HUES64 (cell line): ENCODE results near the gene GTF3C1.

Experiments
- H3K27ac ChIP-seq: 2 replicates; pipeline ENCODE4 v1.7.0; 2013; ENCODE audit warnings: low read depth, low read length, inconsistent platforms
- H3K27me3 ChIP-seq: 2 replicates; pipeline ENCODE4 v1.6.1; 2013; ENCODE audit warnings: mild to moderate bottlenecking, low read length; ENCODE audit not compliant: insufficient read depth
- H3K36me3 ChIP-seq: 2 replicates; pipeline ENCODE4 v1.6.1; 2013; ENCODE audit warnings: mild to moderate bottlenecking, low read length; ENCODE audit not compliant: insufficient read depth
- H3K4me1 ChIP-seq: 2 replicates; pipeline ENCODE4 v1.6.1; 2013; ENCODE audit warnings: mild to moderate bottlenecking, low read length, moderate library complexity; ENCODE audit not compliant: insufficient read depth
- H3K4me3 ChIP-seq: 2 replicates; pipeline ENCODE4 v1.5.1; 2013; ENCODE audit warnings: mild to moderate bottlenecking, low read length, moderate library complexity
- H3K9ac ChIP-seq: 2 replicates; pipeline ENCODE4 v1.6.1; 2013; ENCODE audit warnings: mild to moderate bottlenecking, low read depth, low read length
- H3K9me3 ChIP-seq: 2 replicates; pipeline ENCODE4 v1.6.1; 2013; ENCODE audit warnings: low read depth, low read length; ENCODE audit not compliant: insufficient read depth
- WGBS: fragments of 150-250, 120-280 bp; methylation state at CpG from one replicate; pipeline ENCODE4 v1.1.7; 2013; ENCODE audit warnings: missing lambda C conversion rate; 5-methylcytosine and 5-hydroxymethylcytosine counted together

Gene GTF3C1

GRCh38 chr16:27472091-27473020 lies 77.4 kb downstream of the GTF3C1 start:
- Histone ChIP-seq H3K4me1 (no peaks in the 10 kb centered on the region), H3K27ac (no peak overlapping the region), H3K9ac (no peak overlapping the region), H3K27me3 (no peaks in the 10 kb centered on the region), H3K9me3 (no peaks in the 10 kb centered on the region), H3K4me3 (no peak overlapping the region), H3K36me3 (peaks cover 100% of the 10 kb centered on the region)
- WGBS = 94% methylated on average over 15 of the region's 15 CpGs

- Histone ChIP-seq H3K27ac (no peak overlapping the region), H3K4me1 (no peaks in the 10 kb centered on the region), H3K36me3 (peaks cover 100% of the 10 kb centered on the region), H3K27me3 (no peaks in the 10 kb centered on the region), H3K4me3 (no peak overlapping the region), H3K9me3 (no peaks in the 10 kb centered on the region), H3K9ac (no peak overlapping the region)
- WGBS = 94% methylated on average over 19 of the region's 19 CpGs
These were observed 78.1 kb downstream of the GTF3C1 start for GRCh38 chr16:27471661-27472060.

DNA sequence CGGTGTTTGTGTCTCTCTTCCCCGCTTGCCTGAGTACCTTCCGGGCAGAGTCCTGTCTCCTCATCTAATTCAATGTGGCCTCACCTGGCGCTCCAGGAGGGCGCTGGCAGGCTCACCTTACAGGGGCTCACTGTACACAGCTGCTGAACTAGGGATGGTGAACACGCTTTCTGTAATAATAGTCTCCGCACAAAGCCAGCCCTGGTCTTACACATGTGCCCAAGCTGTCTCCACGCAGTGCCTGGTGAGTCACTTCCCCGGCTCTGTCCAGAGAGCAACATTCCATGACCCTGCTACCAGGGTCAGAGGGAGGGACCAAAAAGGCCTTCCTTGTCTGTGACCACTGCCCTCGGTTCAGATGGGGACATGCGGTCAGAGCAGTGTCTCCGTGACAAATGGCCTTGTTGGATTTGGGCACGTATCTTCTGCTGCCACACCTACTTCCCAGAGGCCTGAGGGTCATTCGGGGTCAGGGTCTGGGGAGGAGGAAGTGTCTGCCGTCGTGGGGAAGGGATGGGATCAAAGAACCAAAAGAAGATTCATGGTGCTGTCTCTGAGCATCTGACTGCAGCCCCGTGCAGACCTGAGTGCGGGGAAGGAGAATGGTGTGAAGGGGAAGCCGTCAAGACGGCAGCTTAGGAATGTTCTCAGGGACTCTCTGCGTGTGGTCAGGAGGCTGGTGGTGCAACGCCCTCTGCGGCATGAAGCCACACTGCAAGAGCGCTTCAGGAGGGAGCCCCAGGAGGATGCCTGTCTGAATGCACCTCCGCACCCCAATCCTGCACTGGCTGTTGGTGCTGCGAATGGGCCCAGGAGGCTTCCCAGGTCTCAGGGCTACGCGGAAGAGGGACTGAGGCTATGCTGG lies 78.9 kb downstream of the GTF3C1 start:
- Histone ChIP-seq H3K27ac (no peak overlapping the region), H3K4me3 (no peak overlapping the region), H3K36me3 (peaks cover 100% of the 10 kb centered on the region), H3K27me3 (no peaks in the 10 kb centered on the region), H3K9me3 (no peaks in the 10 kb centered on the region), H3K4me1 (no peaks in the 10 kb centered on the region), H3K9ac (no peak overlapping the region)
- 95% methylated on average over 28 of the region's 28 CpGs for WGBS

GRCh38 chr16:27468941-27469531 lies 80.7 kb downstream of the GTF3C1 start:
- peaks cover 100% of the 10 kb centered on the region for H3K36me3 ChIP-seq
- H3K9ac ChIP-seq = no peak overlapping the region
- H3K27me3 ChIP-seq = no peaks in the 10 kb centered on the region
- no peaks in the 10 kb centered on the region for H3K9me3 ChIP-seq
- no peak overlapping the region for H3K27ac ChIP-seq
- 96% methylated on average over 22 of the region's 22 CpGs for WGBS
- no peaks in the 10 kb centered on the region for H3K4me1 ChIP-seq
- no peak overlapping the region for H3K4me3 ChIP-seq

- Histone ChIP-seq H3K9ac (no peak overlapping the region), H3K27me3 (no peaks in the 10 kb centered on the region), H3K4me3 (no peak overlapping the region), H3K9me3 (no peaks in the 10 kb centered on the region), H3K36me3 (peaks cover 99% of the 10 kb centered on the region), H3K27ac (no peak overlapping the region), H3K4me1 (no peaks in the 10 kb centered on the region)
- WGBS = 91% methylated on average over 8 of the region's 8 CpGs
These were observed 84.2 kb downstream of the GTF3C1 start for GRCh38 chr16:27465483-27465879.

DNA sequence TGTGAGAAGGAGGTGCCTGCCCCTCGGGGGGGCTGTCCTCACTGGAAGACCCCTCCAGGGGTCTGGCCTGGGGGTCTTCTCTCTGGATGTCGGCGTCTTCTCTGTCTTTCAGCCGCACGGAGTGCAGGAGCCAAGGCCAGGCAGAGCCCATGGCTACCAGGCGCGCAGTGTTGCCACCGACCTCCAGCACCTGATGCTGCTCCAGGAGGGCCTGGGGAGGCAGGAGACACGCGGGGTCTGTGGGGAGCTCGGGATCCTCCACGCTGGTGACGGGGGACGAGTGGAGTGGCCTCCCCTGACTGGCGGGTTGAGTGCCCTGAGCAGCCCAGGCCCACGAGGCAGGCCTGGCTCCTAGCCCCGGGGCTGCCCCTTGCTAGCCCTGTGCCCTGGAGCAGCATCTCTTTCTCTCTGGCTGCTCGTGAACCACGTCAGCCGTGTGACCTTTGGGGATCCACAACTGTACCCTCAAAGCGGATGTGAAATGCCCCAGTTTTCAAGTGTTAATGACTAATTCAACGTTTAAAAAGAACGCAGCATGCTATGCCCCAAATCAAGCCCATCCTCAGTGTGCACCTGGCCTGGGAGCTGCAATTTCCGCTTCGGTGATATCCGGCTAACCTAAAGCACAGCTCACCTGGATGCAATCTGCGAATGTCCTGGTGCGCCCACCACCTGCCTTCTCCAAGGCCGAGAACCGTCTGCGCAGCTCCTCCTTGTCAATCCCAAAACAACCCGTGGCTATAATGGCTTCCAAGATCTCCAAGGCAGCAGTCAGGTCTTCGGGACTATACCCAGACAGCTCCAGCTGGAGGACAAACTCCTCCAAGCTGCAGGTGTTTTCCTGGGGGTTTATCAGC lies 84.9 kb downstream of the GTF3C1 start:
- Histone ChIP-seq H3K9ac (no peak overlapping the region), H3K36me3 (peaks cover 99% of the 10 kb centered on the region)
- 97% methylated on average over 33 of the region's 33 CpGs for WGBS

GRCh38 chr16:27463741-27464591 lies 85.7 kb downstream of the GTF3C1 start:
- Histone ChIP-seq H3K9ac (no peak overlapping the region), H3K27me3 (no peaks in the 10 kb centered on the region), H3K9me3 (no peaks in the 10 kb centered on the region), H3K4me1 (no peaks in the 10 kb centered on the region), H3K36me3 (peaks cover 99% of the 10 kb centered on the region), H3K27ac (no peak overlapping the region), H3K4me3 (no peak overlapping the region)
- 94% methylated on average over 32 of the region's 32 CpGs for WGBS

More for the DNA sequence above, 84.9 kb downstream of the GTF3C1 start:
- no peaks in the 10 kb centered on the region for H3K27me3 ChIP-seq
- H3K4me3 ChIP-seq = no peak overlapping the region
- no peaks in the 10 kb centered on the region for H3K4me1 ChIP-seq
- H3K9me3 ChIP-seq = no peaks in the 10 kb centered on the region
- no peak overlapping the region for H3K27ac ChIP-seq

DNA sequence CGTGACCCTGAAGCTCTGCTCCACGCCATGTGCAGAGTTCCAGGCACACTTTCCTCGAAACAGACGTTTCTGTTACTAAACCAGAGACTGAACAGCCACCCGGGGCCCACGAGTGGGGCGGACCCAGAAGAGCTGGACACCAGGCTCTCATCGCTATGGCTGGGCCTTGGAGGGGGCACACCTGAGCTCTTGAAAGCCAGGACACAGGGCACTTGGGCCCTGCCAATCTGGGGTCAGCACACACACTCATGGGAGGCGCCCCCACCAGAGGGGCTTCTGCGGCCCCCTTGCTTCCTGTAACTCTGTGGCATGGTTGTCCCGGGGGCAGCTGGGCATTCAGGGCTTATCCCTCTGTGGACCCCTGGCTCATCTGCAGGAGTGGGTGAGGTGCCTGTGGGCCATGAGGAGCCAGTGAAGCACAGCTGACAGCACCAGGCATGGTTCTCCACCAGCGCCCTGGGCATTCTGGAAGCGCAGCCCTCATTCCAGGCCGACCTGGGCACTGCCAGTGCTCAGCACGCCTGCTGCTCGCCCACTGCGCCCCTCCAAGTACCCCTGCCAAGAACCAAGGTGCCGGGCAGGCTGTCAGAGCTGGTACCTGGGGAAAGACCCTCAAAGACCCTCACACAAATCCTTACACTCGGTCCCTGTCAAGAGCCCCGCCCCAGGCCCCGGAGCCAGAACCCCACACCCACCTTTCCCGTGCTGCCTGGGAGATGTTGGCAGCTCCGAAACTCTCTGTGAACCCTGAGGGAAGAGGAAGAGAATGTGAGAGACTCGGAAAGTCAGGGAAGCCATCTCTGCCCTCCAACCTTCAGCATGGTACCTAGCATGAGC lies 86.6 kb downstream of the GTF3C1 start:
- no peak overlapping the region for H3K9ac ChIP-seq
- no peaks in the 10 kb centered on the region for H3K9me3 ChIP-seq
- H3K4me1 ChIP-seq = no peaks in the 10 kb centered on the region
- H3K36me3 ChIP-seq = peaks cover 96% of the 10 kb centered on the region
- no peaks in the 10 kb centered on the region for H3K27me3 ChIP-seq
- WGBS = 94% methylated on average over 24 of the region's 24 CpGs
- H3K27ac ChIP-seq = no peak overlapping the region
- H3K4me3 ChIP-seq = no peak overlapping the region

DNA sequence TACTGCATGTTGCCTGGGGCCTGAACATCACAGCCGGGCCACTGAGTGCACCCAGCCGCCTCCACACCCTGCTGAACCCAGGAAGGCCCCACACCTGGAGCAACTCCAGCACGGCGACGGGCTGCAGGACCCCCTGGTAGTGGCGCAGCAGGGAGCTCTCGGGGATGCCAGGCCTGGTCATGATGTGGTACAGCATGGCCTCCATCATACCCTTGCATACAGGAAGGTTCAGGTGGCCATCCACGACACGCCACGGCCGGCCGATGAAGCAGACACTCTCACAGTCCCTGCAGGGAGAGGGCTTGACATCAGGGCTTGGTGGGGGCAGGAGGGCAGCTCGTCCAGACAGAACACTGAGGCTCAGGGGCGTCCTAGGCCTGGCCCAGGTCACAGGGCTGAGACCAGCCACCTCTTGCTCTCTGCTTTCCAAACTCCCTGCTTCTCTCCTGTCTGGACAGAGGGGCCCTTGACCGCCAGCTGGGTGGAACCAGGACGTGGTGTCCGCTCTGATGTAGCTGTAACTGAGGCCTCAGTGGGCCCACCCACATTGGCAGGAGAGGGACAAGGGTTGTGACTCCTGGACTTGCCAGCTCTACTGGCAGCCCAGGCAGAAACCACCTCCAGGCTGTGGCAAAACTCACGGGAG lies 87.4 kb downstream of the GTF3C1 start:
- Histone ChIP-seq H3K9ac (no peak overlapping the region), H3K36me3 (peaks cover 89% of the 10 kb centered on the region), H3K27ac (no peak overlapping the region), H3K9me3 (no peaks in the 10 kb centered on the region), H3K4me1 (no peaks in the 10 kb centered on the region), H3K4me3 (no peak overlapping the region), H3K27me3 (no peaks in the 10 kb centered on the region)
- 95% methylated on average over 18 of the region's 18 CpGs for WGBS
